HepG2 (cell line): ENCODE data around the gene PDGFB. TPM values are rescaled to one million over a fixed set of nuclear protein-coding genes. Genes with fewer than 3 reads are reported as not detected.

Experiments
- ATAC-seq: fragments of 200-7000 bp; cut with Tn5 transposase; 3 replicates; pipeline ENCODE4 v1.9.1; 2020; ENCODE audit warnings: mild to moderate bottlenecking, moderate library complexity
- BruUV-seq: library from RNA; stranded (reverse); fragments of 400-500 nt; replicated peaks from 2 replicates; lab custom pipeline; 2021; lab: Mats Ljungman, UMichigan
- CTCF ChIA-PET: fragments of 300-600 bp; formaldehyde crosslinking; extraction: SDS; loops from one replicate; lab custom pipeline; 2021; ENCODE audit warnings: low total read pairs, inconsistent platforms, low intra/inter-chr PET ratio; lab: Yijun Ruan, JAX
- POLR2A ChIA-PET: fragments of 350-600 bp; sonication (Branson Sonifier 250); formaldehyde crosslinking; loops from one replicate; lab custom pipeline; 2020; ENCODE audit warnings: antibody characterized with exemption, inconsistent platforms; lab: Yijun Ruan, JAX
- DNase-seq: peaks from one replicate; pipeline ENCODE4 v3.0.0-alpha.2; 2015; ENCODE audit warnings: low spot score
- FAIRE-seq: peaks from 3 replicates; lab custom pipeline; 2011; peaks lifted over from hg19 to GRCh38; lab: Jason Lieb, UNC
- H2AFZ ChIP-seq: one replicate; pipeline ENCODE4 v1.6.1; 2011; ENCODE audit warnings: low read length, inconsistent platforms
- H3K27ac ChIP-seq: fragments of 300-600 bp; 3 replicates; pipeline ENCODE4 v1.8.0; 2011; ENCODE audit warnings: mixed run types, mild to moderate bottlenecking, mixed read lengths, low read length, inconsistent platforms; ENCODE audit not compliant: insufficient read depth; ENCODE audit errors: extremely low read length
- H3K27me3 ChIP-seq, 2 experiments: fragments of 200-600 bp in 1 of 2; 2 replicates in 1 of 2; 3 replicates in 1 of 2; pipeline versions ENCODE4 v1.6.0 to v1.8.0; 2011; ENCODE audit warnings: low read length in 2 of 2, mild to moderate bottlenecking in 2 of 2, moderate library complexity in 2 of 2, inconsistent platforms in 1 of 2; ENCODE audit not compliant: insufficient read depth in 2 of 2, control insufficient read depth in 1 of 2
- H3K36me3 ChIP-seq, 2 experiments: fragments of 200-600 bp in 1 of 2; replicated peaks in 1 of 2; 2 replicates in 1 of 2; 3 replicates in 1 of 2; pipeline versions ENCODE4 v1.5.1 to v1.8.0; 2011; ENCODE audit warnings: low read length in 2 of 2, inconsistent platforms in 1 of 2; ENCODE audit not compliant: insufficient read depth in 2 of 2, control insufficient read depth in 1 of 2
- H3K4me1 ChIP-seq: 2 replicates; pipeline ENCODE4 v1.5.1; 2012; ENCODE audit warnings: low read length, inconsistent platforms; ENCODE audit not compliant: insufficient read depth
- H3K4me2 ChIP-seq: 2 replicates; pipeline ENCODE4 v1.6.0; 2011; ENCODE audit warnings: low read depth, low read length, inconsistent platforms
- H3K4me3 ChIP-seq, 3 experiments: fragments of 200-600 bp in 1 of 3; sonication (generic), shearing (Covaris generic) in 1 of 3; replicated peaks in 1 of 3; 2 replicates each; pipeline ENCODE4 v1.5.1; 2011 to 2016; ENCODE audit warnings: low read length in 3 of 3, inconsistent platforms in 2 of 3, low read depth in 2 of 3, mild to moderate bottlenecking in 2 of 3, control low read depth in 1 of 3, mixed read lengths in 1 of 3; ENCODE audit not compliant: insufficient read depth in 1 of 3
- H3K79me2 ChIP-seq: one replicate; pipeline ENCODE4 v1.6.1; 2011; ENCODE audit warnings: low read length, inconsistent platforms; ENCODE audit not compliant: insufficient read depth
- H3K9ac ChIP-seq: 2 replicates; pipeline ENCODE4 v1.6.0; 2011; ENCODE audit warnings: mild to moderate bottlenecking, low read depth, low read length, inconsistent platforms; ENCODE audit not compliant: insufficient read depth
- H3K9me3 ChIP-seq: 2 replicates; pipeline ENCODE4 v1.5.1; 2012; ENCODE audit warnings: mild to moderate bottlenecking, low read length
- H4K20me1 ChIP-seq: 2 replicates; pipeline ENCODE4 v1.6.0; 2011; ENCODE audit warnings: inconsistent platforms, mild to moderate bottlenecking, low read length, moderate library complexity; ENCODE audit not compliant: insufficient read depth
- CBX5 ChIP-seq: sonication (generic); formaldehyde crosslinking; IDR thresholded peaks from 2 replicates; pipeline ENCODE4 v1.4.0; 2020; ENCODE audit warnings: missing genetic modification reagents, borderline replicate concordance
- FOXA3 ChIP-seq: IDR thresholded peaks from 2 replicates; pipeline ENCODE4 v1.6.1; 2016; ENCODE audit warnings: missing genetic modification reagents, missing compliant biosample characterization
- FOXC1 ChIP-seq: sonication (generic); formaldehyde crosslinking; IDR thresholded peaks from 2 replicates; pipeline ENCODE4 v1.8.0; 2022; ENCODE audit warnings: mild to moderate bottlenecking, missing genetic modification reagents, borderline replicate concordance
- JUNB ChIP-seq: sonication (generic); formaldehyde crosslinking; IDR thresholded peaks from 2 replicates; pipeline ENCODE4 v1.8.0; 2022; ENCODE audit warnings: missing genetic modification reagents, mild to moderate bottlenecking, borderline replicate concordance
- KLF12 ChIP-seq: sonication (generic); formaldehyde crosslinking; IDR thresholded peaks from 2 replicates; pipeline ENCODE4 v1.4.0; 2020; ENCODE audit warnings: missing genetic modification reagents, borderline replicate concordance
- MAFG ChIP-seq: sonication (generic); formaldehyde crosslinking; IDR thresholded peaks from 2 replicates; pipeline ENCODE4 v1.5.1; 2020; ENCODE audit warnings: mild to moderate bottlenecking, missing genetic modification reagents
- SMYD3 ChIP-seq: sonication (generic); formaldehyde crosslinking; IDR thresholded peaks from 2 replicates; pipeline ENCODE4 v1.8.1; 2023; ENCODE audit warnings: mild to moderate bottlenecking, missing genetic modification reagents
- TP53 ChIP-seq: sonication (generic); formaldehyde crosslinking; conservative IDR thresholded peaks from 2 replicates; pipeline ENCODE4 v1.4.0; 2020; ENCODE audit warnings: missing genetic modification reagents
- WIZ ChIP-seq: sonication (generic); formaldehyde crosslinking; IDR thresholded peaks from 2 replicates; pipeline ENCODE4 v1.5.1; 2020; ENCODE audit warnings: mild to moderate bottlenecking, missing genetic modification reagents
- ZBTB7B ChIP-seq: sonication (generic); formaldehyde crosslinking; IDR thresholded peaks from 2 replicates; pipeline ENCODE4 v1.4.0; 2020; ENCODE audit warnings: missing genetic modification reagents
- ZNF224 ChIP-seq: sonication (generic); formaldehyde crosslinking; IDR thresholded peaks from 2 replicates; pipeline ENCODE4 v1.5.0; 2020; ENCODE audit warnings: mild to moderate bottlenecking, missing genetic modification reagents
- ZNF232 ChIP-seq: sonication (generic); formaldehyde crosslinking; IDR thresholded peaks from 2 replicates; pipeline ENCODE4 v1.4.0; 2020; ENCODE audit warnings: missing genetic modification reagents, borderline replicate concordance
- ZNF256 ChIP-seq: sonication (generic); formaldehyde crosslinking; conservative IDR thresholded peaks from 2 replicates; pipeline ENCODE4 v1.4.0; 2020; ENCODE audit warnings: missing genetic modification reagents
- WGBS: methylation state at CpG from one replicate; pipeline ENCODE4 v1.1.6; 2017; ENCODE audit warnings: low lambda C conversion rate; 5-methylcytosine and 5-hydroxymethylcytosine counted together
- in situ Hi-C: cut with HindIII; loops from 2 replicates; pipeline ENCODE4 v1.10.0; 2017; ENCODE audit warnings: low pct_unique_long_range_greater_than_20kb; ENCODE audit not compliant: extremely low pct_ligation_motif_present
- intact Hi-C: fragments of 100-400 bp; cut with micrococcal nuclease; formaldehyde crosslinking; loops from one replicate; pipeline ENCODE4 v1.10.0; 2022; ENCODE audit not compliant: unreplicated experiment
- polyA plus RNA-seq, 8 experiments: library from polyadenylated mRNA; depleted of rRNA in 3 of 8; stranded (reverse) in 7 of 8; unstranded in 1 of 8; fragments of >200 nt; fragmentation: Illumina TruSeq in 4 of 8; extraction: Trizol in 4 of 8; gene quantifications; 2 replicates each; pipeline versions ENCODE4 v1.2.1 to v1.2.3, GENCODE V29; 2011 to 2016; ENCODE audit warnings: low read depth in 4 of 8, missing spikeins in 1 of 8, mixed read lengths in 1 of 8; ENCODE audit not compliant: insufficient read depth in 1 of 8
- total RNA-seq, 5 experiments: library from RNA; depleted of rRNA; stranded (reverse); fragments of >200 nt; fragmentation: Illumina TruSeq; extraction: Trizol; gene quantifications; 2 replicates each; pipeline ENCODE4 v1.2.3, GENCODE V29; 2016; ENCODE audit warnings: low read depth in 1 of 5
- TF ChIP-seq, protein P1 (sequence below): sonication (generic); formaldehyde crosslinking; IDR thresholded peaks from 2 replicates; pipeline ENCODE4 v1.4.0; 2020; ENCODE audit warnings: missing genetic modification reagents, low read depth, mild to moderate bottlenecking, borderline replicate concordance
- TF ChIP-seq, protein P2 (sequence below): sonication (generic); formaldehyde crosslinking; IDR thresholded peaks from 2 replicates; pipeline ENCODE4 v1.8.1; 2023; ENCODE audit warnings: mild to moderate bottlenecking, moderate library complexity, missing genetic modification reagents

Gene PDGFB
- total and polyA plus RNA-seq, 2 of the 13 experiments (the other 11 are each of a cell fraction or from before 2014, with no cell fraction given) = 1.4 to 10.1 TPM

DNA sequence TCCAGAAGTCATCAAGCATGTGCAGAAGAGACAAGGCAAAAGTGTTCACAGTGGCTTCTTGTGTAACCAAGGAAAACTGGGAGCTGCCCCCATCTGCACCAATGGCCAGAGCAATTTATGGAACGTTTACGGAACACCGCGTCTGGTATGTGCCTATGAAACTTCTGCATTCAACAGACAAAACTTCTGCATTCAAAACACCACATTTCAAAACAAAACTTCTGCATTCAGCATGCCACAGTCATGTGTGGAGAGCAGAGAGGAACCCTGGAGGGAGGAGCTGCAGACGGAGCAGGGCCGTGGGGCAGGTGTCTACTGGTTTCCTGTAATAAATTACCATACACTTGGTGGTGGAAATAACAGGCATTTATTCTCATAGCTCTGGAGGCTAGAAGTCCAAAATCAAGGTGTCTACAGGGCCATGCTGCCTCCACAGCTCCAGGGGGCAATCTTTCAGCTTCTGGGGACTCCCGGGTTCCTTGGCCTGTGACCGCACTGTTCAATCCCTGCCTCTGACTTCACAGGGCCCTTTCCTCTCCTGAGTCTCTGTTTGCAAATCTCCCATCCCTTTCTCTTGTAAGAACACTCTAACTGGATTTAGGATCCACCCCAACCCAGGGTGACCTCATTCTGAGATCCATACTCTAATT is 42.4 kb upstream of the PDGFB start:
- 24% methylated on average over 7 of the region's 8 CpGs for WGBS
- CTCF ChIA-PET = no interaction called here

More for the DNA sequence above, 42.4 kb upstream of the PDGFB start:
- in situ Hi-C loops (no loop called here), intact Hi-C loops (no loop called here)
- Histone ChIP-seq H3K27ac (no peak overlapping the region), H3K9ac (no peak overlapping the region), H3K4me1 (peaks cover 75% of the 10 kb centered on the region), H3K4me2 (no peak overlapping the region), H3K79me2 (no peaks in the 10 kb centered on the region), H3K36me3 (no peaks in the 10 kb centered on the region), H3K9me3 (0 out of 2 replicates have a peak, but pooled peaks cover 6% of the 10 kb centered on the region), H3K27me3 (peaks cover 3 to 13% of the 10 kb centered on the region in 2 experiments; a peak in 4 of 5 replicates), H3K4me3 (no peak overlapping the region), H2AFZ (no peak overlapping the region), H4K20me1 (no peaks in the 10 kb centered on the region)
- POLR2A ChIA-PET = no interaction called here
- TF ChIP-seq ZNF256 (CRISPR knock-in tag) (no peak), WIZ (CRISPR knock-in tag) (no peak), KLF12 (CRISPR knock-in tag) (no peak), JUNB (CRISPR knock-in tag) (no peak), TP53 (CRISPR knock-in tag) (no peak), SMYD3 (no peak), CBX5 (CRISPR knock-in tag) (no peak), ZNF224 (no peak), ZBTB7B (no peak), FOXA3 (no peak), MAFG (no peak), FOXC1 (CRISPR knock-in tag) (no peak), ZNF232 (CRISPR knock-in tag) (no peak)
- TF ChIP-seq, protein P1, sequence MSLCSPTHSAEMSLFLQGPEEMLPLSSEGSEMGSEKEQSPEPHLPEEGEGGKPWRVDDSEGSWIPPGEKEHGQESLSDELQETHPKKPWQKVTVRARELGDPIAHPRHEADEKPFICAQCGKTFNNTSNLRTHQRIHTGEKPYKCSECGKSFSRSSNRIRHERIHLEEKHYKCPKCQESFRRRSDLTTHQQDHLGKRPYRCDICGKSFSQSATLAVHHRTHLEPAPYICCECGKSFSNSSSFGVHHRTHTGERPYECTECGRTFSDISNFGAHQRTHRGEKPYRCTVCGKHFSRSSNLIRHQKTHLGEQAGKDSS = no peak
- TF ChIP-seq, protein P2, sequence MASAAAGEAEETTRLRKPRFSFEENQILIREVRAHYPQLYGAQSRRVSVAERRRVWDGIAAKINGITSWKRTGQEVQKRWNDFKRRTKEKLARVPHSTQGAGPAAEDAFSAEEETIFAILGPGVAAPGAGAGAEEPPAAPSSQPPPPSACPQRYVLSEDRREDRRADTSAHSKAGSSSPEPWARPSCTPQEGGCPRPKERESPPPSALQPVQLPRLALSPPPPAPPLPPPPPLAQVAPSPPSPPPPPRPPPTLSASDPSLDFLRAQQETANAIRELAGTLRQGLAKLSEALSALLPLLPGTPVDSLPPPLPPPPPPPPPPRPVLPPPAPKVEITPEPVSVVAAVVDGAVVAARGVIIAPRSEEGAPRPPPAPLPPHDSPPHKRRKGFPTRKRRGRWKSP (CRISPR knock-in tag) = no peak
- BruUV-seq = no TSS peak
- ATAC-seq (no peak), DNase-seq (no peak), FAIRE-seq (no peak)
